Pancreas (tissue), 10 donors: Measurements from ENCODE around the gene AARSD1. TPM values are rescaled to one million over a fixed set of nuclear protein-coding genes. Genes with fewer than 3 reads are reported as not detected.

Experiments
- ATAC-seq, 4 donors: fragments of 200-7000 bp; cut with Tn5 transposase; one replicate each; pipeline versions ENCODE4 v1.8.0 to v1.9.1; 2020; ENCODE audit warnings: mild to moderate bottlenecking in 4 of 4, moderate library complexity in 4 of 4
- DNase-seq, 6 donors: peaks; one replicate each; pipeline ENCODE4 v3.0.0-alpha.2; 2020
- FAIRE-seq: peaks from 2 replicates; lab custom pipeline; 2012; peaks lifted over from hg19 to GRCh38; lab: Jason Lieb, UNC
- H3K27ac ChIP-seq, 4 donors: fragments of 200-600 bp; sonication (generic); 1 replicate in 3 of 4; 2 replicates in 1 of 4; pipeline versions ENCODE4 v1.5.0 to v1.8.0; 2020
- H3K27me3 ChIP-seq, 4 donors: fragments of 200-600 bp; one replicate each; pipeline ENCODE4 v1.8.0; 2021
- H3K36me3 ChIP-seq, 3 donors: fragments of 200-600 bp; sonication (generic) in 1 of 3; one replicate each; pipeline versions ENCODE4 v1.5.0 to v1.8.0; 2020 to 2021
- H3K4me1 ChIP-seq, 3 donors: fragments of 200-600 bp; one replicate each; pipeline ENCODE4 v1.8.0; 2021
- H3K4me3 ChIP-seq, 4 donors: fragments of 200-600 bp; sonication (generic) in 2 of 4; one replicate each; pipeline versions ENCODE4 v1.5.0 to v1.8.0; 2020 to 2021
- H3K9me3 ChIP-seq, 4 donors: fragments of 200-600 bp; one replicate each; pipeline ENCODE4 v1.8.0; 2021
- CTCF ChIP-seq, 4 donors: fragments of 200-600 bp; sonication (generic) in 3 of 4; IDR thresholded peaks; one replicate each; pipeline versions ENCODE4 v1.5.0 to v1.8.0; 2021; ENCODE audit warnings: antibody characterized with exemption in 4 of 4
- WGBS, 2 donors: extraction: QIAGEN DNeasy Blood & Tissue Kit; methylation state at CpG; one replicate each; pipeline ENCODE4 v1.1.7; 2013; 5-methylcytosine and 5-hydroxymethylcytosine counted together
- intact Hi-C, 3 donors: fragments of 100-400 bp; cut with DNase I; formaldehyde crosslinking; loops; one replicate each; pipeline versions ENCODE4 v1.11.1 to v1.14.2; 2022
- polyA plus RNA-seq, 2 donors: library from polyadenylated mRNA; stranded (reverse); fragments of 200-250 nt; gene quantifications; one replicate each; pipeline ENCODE4 v1.2.3, GENCODE V29; 2013
- total RNA-seq, 6 donors: library from RNA; stranded (reverse); fragmentation: NEBNext Ultra II Directional in 4 of 6; extraction: Animal tissue kit (Norgen Biotek cat#: 25700) in 4 of 6; gene quantifications; one replicate each; pipeline versions ENCODE4 v1.2.1 to v1.2.4, GENCODE V29; 2021 to 2023
- donor health status: healthy with polysubstance abuse.
- donor health status: DM: no; HTN: no; CAD: no; lungs with moderate emphysema.
- donor health status: DM: no; HTN: no; CAD: no.
- donor health status: control.
- donor health status: control.
- donor health status: Bipolar disorder and iron deficiency.
- donor health status: DM: yes; HTN: yes; CAD: no.
- donor health status: DM: no; HTN: no; CAD: no.
- donor health status: DM: no; HTN: no; CAD: no.
- donor health status: DM: yes; HTN: yes; CAD: no.

The AARSD1 gene
- total and polyA plus RNA-seq, 8 donors, result 20.4 to 89.1 (median 27.9) TPM

- Histone ChIP-seq H3K27me3 (no peaks in the 10 kb centered on the region), H3K4me3 (no peak overlapping the region), H3K27ac (no peak overlapping the region), H3K4me1 (peaks cover 4 to 6% (median 4%) of the 10 kb centered on the region in 3 donors), H3K9me3 (no peaks in the 10 kb centered on the region), H3K36me3 (no peaks in the 10 kb centered on the region)
- FAIRE-seq, result no peak
- WGBS, 2 donors, result 50 to 55% methylated on average over 6 of the region's 6 CpGs
- DNase-seq, result peak in 2 of 6 donors; percentile 37 to 40
- no peak for TF ChIP-seq CTCF (IDR thresholded peaks at IDR 0.05)
- ATAC-seq, result peak in 1 of 4 donors; percentile 38
- intact Hi-C loops, result no loop called here
These were observed 60.2 kb downstream of the AARSD1 start for GRCh38 chr17:42904110-42904469.

DNA sequence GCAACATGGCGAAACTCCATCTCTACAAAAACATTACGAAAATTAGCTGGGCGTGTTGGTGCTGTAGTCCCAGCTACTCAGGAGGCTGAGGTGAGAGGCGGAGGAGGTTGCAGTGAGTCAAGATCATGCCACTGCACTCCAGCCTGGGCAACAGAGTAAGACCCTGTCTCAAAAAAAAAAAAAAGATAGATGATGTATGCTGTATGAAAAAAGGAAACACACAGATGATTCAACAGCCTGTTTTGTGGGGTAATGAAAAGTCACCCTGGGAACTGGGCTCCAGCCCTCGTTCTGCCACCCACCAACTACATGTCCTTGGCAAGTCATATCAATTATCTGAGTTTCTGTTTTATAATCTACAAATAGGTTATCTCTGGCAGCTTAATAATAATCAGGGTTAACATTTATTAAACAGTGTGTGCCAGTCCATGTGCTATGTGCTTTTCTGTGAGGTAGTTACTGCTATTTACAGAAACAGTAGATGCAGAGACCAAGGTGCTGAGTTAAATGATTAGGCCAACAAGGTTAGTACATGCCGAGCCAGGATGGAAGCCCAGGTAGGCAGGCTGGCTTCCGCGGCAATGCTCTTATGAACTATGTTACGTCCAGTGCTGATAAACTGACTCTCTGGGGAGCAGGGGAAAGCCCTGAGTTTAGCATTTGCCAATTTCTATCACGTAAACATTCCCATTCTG, 62.6 kb downstream of the AARSD1 start:
- FAIRE-seq (no peak), ATAC-seq (peak; percentile 72 to 87 (median 80)), DNase-seq (peak in 3 of 6 donors; percentile 37 to 47 (median 44))
- intact Hi-C loops, result no loop called here
- H3K9me3 ChIP-seq, result no peaks in the 10 kb centered on the region
- H3K36me3 ChIP-seq, result no peaks in the 10 kb centered on the region
- H3K27me3 ChIP-seq, result no peaks in the 10 kb centered on the region
- no peak overlapping the region for H3K4me3 ChIP-seq
- H3K27ac ChIP-seq, result peak overlapping the region; percentile 24 to 89 (median 49)
- WGBS, 2 donors, result 34 to 42% methylated on average over 10 of the region's 10 CpGs
- TF ChIP-seq CTCF (IDR thresholded peaks at IDR 0.05), result no peak
- peaks cover 4 to 6% (median 4%) of the 10 kb centered on the region in 3 donors for H3K4me1 ChIP-seq

Other genes starting within 250 kb of the AARSD1 start
- gene EZH1, start 219.4 kb downstream of the AARSD1 start, total RNA-seq, result 10 to 100 TPM in 5 of 6 donors, 1 to 10 TPM in 1; 8.8 to 25.4 (median 14.6) TPM
- gene EZH1, start 219.4 kb downstream of the AARSD1 start, polyA plus RNA-seq, result 10 to 100 TPM; 16.3 to 23.3 TPM
- 1 to 10 TPM; 2.4 to 9.2 (median 4.7) TPM for gene RAMP2, start 203.2 kb downstream of the AARSD1 start, total RNA-seq
- gene RAMP2, start 203.2 kb downstream of the AARSD1 start, polyA plus RNA-seq, result 10 to 100 TPM; 15.9 to 26.5 TPM
- gene VPS25, start 191.0 kb downstream of the AARSD1 start, total RNA-seq, result 10 to 100 TPM; 18.1 to 30.7 (median 26.0) TPM
- gene VPS25, start 191.0 kb downstream of the AARSD1 start, polyA plus RNA-seq, result 10 to 100 TPM; 24.6 to 46.9 TPM
- under 1 TPM; 0.19 to 0.87 (median 0.51) TPM for gene WNK4, start 183.8 kb downstream of the AARSD1 start, total RNA-seq
- 1 to 10 TPM; 1.1 to 4.7 TPM for gene WNK4, start 183.8 kb downstream of the AARSD1 start, polyA plus RNA-seq
- 10 to 100 TPM; 48.1 to 73.6 (median 64.7) TPM for gene COA3, start 165.8 kb downstream of the AARSD1 start, total RNA-seq
- 100 to 1,000 TPM; 107 to 130 TPM for gene COA3, start 165.8 kb downstream of the AARSD1 start, polyA plus RNA-seq
- under 1 TPM; 0.13 to 0.78 (median 0.55) TPM for gene CNTD1, start 165.6 kb downstream of the AARSD1 start, total RNA-seq
- under 1 TPM; 0.19 to 0.47 TPM for gene CNTD1, start 165.6 kb downstream of the AARSD1 start, polyA plus RNA-seq
- 10 to 100 TPM; 35.2 to 49.7 (median 44.6) TPM for gene BECN1, start 140.2 kb downstream of the AARSD1 start, total RNA-seq
- 10 to 100 TPM; 20.1 to 38.9 TPM for gene BECN1, start 140.2 kb downstream of the AARSD1 start, polyA plus RNA-seq
- 10 to 100 TPM; 25.8 to 51.6 (median 45.0) TPM for gene PSME3, start 131.1 kb downstream of the AARSD1 start, total RNA-seq
- 10 to 100 TPM; 17.8 to 27.7 TPM for gene PSME3, start 131.1 kb downstream of the AARSD1 start, polyA plus RNA-seq
- 1 to 10 TPM in 1 of 6 donors, under 1 TPM in 5; 0.37 to 1.7 (median 0.56) TPM for gene AOC2, start 119.9 kb downstream of the AARSD1 start, total RNA-seq
- gene AOC2, start 119.9 kb downstream of the AARSD1 start, polyA plus RNA-seq, result under 1 TPM; 0.77 to 0.87 TPM
- 1 to 10 TPM; 1.9 to 9.5 (median 5.8) TPM for gene AOC3, start 113.3 kb downstream of the AARSD1 start, total RNA-seq
- 10 to 100 TPM in 1 of 2 donors, 1 to 10 TPM in 1; 6.2 to 11.3 TPM for gene AOC3, start 113.3 kb downstream of the AARSD1 start, polyA plus RNA-seq
- gene G6PC1, start 63.7 kb downstream of the AARSD1 start, total RNA-seq, result under 1 TPM in 4 of 6 donors, not detected in 2; 0.17 to 0.72 (median 0.23) TPM
- gene G6PC1, start 63.7 kb downstream of the AARSD1 start, polyA plus RNA-seq, result under 1 TPM; 0.08 to 0.42 TPM
- gene PTGES3L, start 15.6 kb upstream of the AARSD1 start, total RNA-seq, result under 1 TPM; 0.12 to 0.41 (median 0.23) TPM
- 1 to 10 TPM in 1 of 2 donors, under 1 TPM in 1; 0.53 to 1.0 TPM for gene PTGES3L, start 15.6 kb upstream of the AARSD1 start, polyA plus RNA-seq
- gene RUNDC1, start 16.1 kb upstream of the AARSD1 start, total RNA-seq, result 10 to 100 TPM in 1 of 6 donors, 1 to 10 TPM in 5; 6.3 to 12.1 (median 7.9) TPM
- 1 to 10 TPM; 9.1 to 9.6 TPM for gene RUNDC1, start 16.1 kb upstream of the AARSD1 start, polyA plus RNA-seq
- gene RPL27, start 34.0 kb upstream of the AARSD1 start, total RNA-seq, result 100 to 1,000 TPM; 284 to 613 (median 489) TPM
- 1,000 to 10,000 TPM; 1,179 to 1,185 TPM for gene RPL27, start 34.0 kb upstream of the AARSD1 start, polyA plus RNA-seq
- gene IFI35, start 42.3 kb upstream of the AARSD1 start, total RNA-seq, result 10 to 100 TPM in 2 of 6 donors, 1 to 10 TPM in 4; 6.0 to 19.9 (median 7.7) TPM
- gene IFI35, start 42.3 kb upstream of the AARSD1 start, polyA plus RNA-seq, result 10 to 100 TPM; 20.2 to 23.9 TPM
- 100 to 1,000 TPM in 1 of 6 donors, 10 to 100 TPM in 5; 65.8 to 132 (median 80.5) TPM for gene VAT1, start 57.9 kb upstream of the AARSD1 start, total RNA-seq
- gene VAT1, start 57.9 kb upstream of the AARSD1 start, polyA plus RNA-seq, result 10 to 100 TPM; 47.9 to 51.8 TPM
- gene RND2, start 60.8 kb upstream of the AARSD1 start, total RNA-seq, result under 1 TPM; 0.22 to 0.71 (median 0.57) TPM
- gene RND2, start 60.8 kb upstream of the AARSD1 start, polyA plus RNA-seq, result 1 to 10 TPM in 1 of 2 donors, under 1 TPM in 1; 0.46 to 1.1 TPM
- gene BRCA1, start 160.9 kb upstream of the AARSD1 start, total RNA-seq, result 1 to 10 TPM; 1.1 to 4.6 (median 2.5) TPM
- 1 to 10 TPM; 1.4 to 2.6 TPM for gene BRCA1, start 160.9 kb upstream of the AARSD1 start, polyA plus RNA-seq
- gene NBR1, start 206.8 kb upstream of the AARSD1 start, total RNA-seq, result 10 to 100 TPM; 26.0 to 54.0 (median 33.7) TPM
- 10 to 100 TPM; 15.5 to 27.4 TPM for gene NBR1, start 206.8 kb upstream of the AARSD1 start, polyA plus RNA-seq
- 1 to 10 TPM; 2.6 to 7.9 (median 4.4) TPM for gene TMEM106A, start 247.4 kb upstream of the AARSD1 start, total RNA-seq
- gene TMEM106A, start 247.4 kb upstream of the AARSD1 start, polyA plus RNA-seq, result 1 to 10 TPM; 1.4 to 6.8 TPM